GM18867 (cell line): ENCODE results near the gene EID2.

Experiments used
- ATAC-seq: cut with Tn5 transposase; IDR thresholded peaks from one replicate; pipeline ENCODE4 v1.9.1; 2021; ENCODE audit warnings: mild to moderate bottlenecking, moderate library complexity; ENCODE audit not compliant: unreplicated experiment

EID2 gene

GRCh38 chr19:39506598-39506943 lies 33.4 kb downstream of the EID2 start:
- no peak for ATAC-seq

- no peak for ATAC-seq
These were observed 37.1 kb downstream of the EID2 start for GRCh38 chr19:39502640-39503417.

GRCh38 chr19:39501340-39501739 lies 38.6 kb downstream of the EID2 start:
- ATAC-seq: no peak

DNA sequence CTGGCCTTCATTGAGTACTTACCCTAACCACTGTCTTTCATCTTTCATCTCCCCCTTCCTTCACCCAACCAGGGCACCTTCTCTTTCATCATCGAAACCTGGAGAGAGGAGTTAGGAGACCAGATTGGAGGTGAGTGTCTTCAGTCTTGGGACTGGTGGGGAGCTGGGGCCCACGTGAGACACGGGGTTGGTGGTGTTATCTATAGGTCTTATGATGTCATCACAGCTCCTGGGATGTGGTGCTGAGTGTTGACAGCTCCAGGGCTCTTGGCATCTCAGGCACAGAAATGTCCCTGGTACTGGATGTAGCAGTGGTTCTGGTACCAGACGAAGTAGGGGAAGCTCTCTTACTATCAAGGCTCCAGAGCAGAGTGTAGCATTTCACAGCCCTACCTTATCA lies 39.4 kb downstream of the EID2 start:
- no peak for ATAC-seq

DNA sequence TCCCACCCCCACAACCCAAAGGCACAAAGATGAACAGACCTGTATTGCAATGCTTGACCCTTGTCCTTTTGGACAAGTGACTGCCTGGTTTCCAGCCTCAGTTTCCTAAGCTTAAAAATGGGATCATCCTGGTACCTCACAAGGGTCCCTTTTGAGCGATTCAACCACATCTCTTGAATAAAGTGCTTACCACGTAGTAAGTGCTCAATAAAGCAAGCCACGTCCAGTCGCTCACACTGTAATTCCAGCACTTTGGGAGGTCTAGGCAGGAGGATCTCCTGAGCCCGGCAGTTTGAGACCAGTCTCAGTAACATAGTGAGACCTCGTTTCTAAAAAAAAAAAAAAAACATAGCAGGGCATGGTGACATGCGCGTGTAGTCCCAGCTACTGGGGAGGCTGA lies 40.0 kb downstream of the EID2 start:
- ATAC-seq: no peak

DNA sequence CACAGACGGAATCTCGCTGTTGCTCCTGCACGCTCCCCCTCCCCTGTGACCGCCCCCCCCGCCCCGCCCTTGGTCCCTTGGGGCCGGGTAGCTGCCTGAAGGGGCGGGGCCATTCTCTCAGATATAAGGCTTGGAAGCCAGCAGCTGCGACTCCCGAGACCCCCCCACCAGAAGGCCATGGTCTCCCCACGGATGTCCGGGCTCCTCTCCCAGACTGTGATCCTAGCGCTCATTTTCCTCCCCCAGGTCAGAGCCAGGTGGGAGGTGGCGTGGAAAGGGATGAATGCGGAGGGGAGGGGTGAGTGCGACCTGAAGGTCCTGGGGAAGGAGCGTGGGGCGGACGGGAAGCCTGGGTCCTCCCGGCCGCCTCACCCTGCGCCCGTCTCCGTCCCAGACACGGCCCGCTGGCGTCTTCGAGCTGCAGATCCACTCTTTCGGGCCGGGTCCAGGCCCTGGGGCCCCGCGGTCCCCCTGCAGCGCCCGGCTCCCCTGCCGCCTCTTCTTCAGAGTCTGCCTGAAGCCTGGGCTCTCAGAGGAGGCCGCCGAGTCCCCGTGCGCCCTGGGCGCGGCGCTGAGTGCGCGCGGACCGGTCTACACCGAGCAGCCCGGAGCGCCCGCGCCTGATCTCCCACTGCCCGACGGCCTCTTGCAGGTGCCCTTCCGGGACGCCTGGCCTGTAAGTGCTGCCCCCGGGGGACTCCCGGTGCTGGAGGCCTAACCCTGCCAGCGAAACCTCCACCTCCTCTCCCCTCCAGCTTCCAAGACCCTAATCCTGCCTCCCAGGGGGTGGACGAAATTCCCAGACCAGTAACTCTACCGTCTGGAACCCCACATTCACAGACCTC lies 40.9 kb downstream of the EID2 start, which contains the start of gene DLL3:
Gene DLL3 (plus strand): TSS at position 150 of the 845 bp plus-strand sequence. CDS start 28 bp downstream, at position 178.
- no peak for ATAC-seq

- ATAC-seq: no peak
These were observed 41.8 kb downstream of the EID2 start for GRCh38 chr19:39497996-39498797.

GRCh38 chr19:39497701-39497995 lies 42.3 kb downstream of the EID2 start:
- ATAC-seq: no peak

GRCh38 chr19:39496063-39496462 lies 43.9 kb downstream of the EID2 start:
- no peak for ATAC-seq

DNA sequence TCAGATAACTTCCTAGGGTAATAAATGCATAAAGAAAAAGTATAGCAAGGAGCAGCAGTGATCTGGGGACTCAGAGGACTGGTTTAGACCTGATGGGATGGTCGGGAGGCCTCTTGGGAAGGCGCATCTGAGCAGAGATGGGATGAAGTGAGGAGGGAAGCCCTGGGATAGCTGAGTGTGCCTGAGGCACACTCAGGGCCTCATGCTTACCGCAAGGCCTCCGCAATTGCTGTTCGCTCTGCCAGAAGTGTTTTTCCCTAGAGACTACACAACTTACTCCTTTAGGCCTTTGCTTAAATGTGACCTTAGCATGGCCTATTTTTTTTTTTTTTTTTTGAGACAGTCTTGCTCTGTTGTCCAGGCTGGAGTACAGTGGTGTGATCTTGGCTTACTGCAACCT lies 45.3 kb downstream of the EID2 start:
- ATAC-seq: no peak

DNA sequence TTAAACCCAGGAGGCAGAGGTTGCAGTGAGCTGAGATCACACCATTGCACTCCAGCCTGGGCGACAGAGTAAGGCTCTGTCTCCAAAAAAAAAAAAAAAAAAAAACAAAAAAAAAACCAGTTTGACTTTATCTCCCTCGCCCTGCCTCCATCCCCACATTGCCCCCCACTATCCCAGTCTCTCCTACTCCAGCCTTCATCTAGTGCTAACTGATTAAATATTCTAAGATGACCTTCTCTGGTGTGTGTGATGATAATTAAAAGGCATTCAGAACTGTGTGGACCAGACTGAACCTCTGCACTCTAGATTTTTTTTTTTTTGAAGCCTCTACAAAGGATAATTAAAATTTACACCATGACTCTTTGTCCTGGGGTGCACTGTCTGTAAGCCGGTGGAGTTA lies 47.2 kb downstream of the EID2 start:
- no peak for ATAC-seq

- no peak for ATAC-seq
These were observed 47.7 kb downstream of the EID2 start for GRCh38 chr19:39492225-39492624.

- ATAC-seq: no peak
These were observed 50.2 kb downstream of the EID2 start for GRCh38 chr19:39489756-39490155.
